ENCODE data around the gene CKB. TPM values are rescaled to one million over a fixed set of nuclear protein-coding genes. Genes with fewer than 3 reads are reported as not detected.

CKB gene
- total RNA-seq, 1 experiment from 2014 or later, result 28.2 TPM

DNA sequence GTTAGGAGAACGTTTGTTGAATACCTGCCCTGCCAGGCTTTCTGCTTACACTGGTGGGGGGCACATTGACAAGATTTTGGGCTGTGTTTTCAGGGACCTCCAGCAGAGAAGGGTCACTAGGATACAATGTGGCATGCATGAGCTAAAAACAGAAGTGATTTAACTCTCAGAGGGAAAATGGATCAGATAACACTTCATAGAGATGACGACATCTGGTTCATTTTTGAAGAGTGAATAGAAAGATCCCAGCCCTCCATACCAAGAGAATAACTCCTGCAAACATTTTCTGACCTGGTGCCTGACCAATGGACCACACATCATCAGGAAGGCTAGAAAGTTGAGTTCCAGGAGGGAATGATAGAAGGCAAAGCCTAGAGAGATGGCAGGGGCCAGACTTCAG is 33.7 kb downstream of the CKB start:
- BruUV-seq (replicated peaks), result no TSS peak

DNA sequence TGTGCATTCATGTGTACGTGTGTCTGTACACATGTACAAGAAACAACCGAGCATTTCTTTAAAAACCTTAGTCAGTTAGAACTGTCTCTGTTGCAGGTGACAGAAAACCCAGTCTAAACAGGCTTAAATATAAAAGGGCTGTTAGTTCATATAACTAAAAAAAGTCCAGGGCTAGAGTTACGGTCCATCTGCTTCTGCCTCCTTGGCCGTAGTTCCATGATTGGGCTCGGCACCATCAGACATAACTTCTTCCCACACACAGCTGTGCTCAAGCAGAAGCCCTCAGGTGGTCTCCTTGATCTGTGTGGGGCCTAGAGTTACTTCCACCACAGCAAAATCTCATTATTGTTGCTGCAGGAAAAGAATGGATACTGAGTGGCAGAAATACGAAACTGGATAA is 34.6 kb downstream of the CKB start:
- Mint-ChIP-seq H3K27ac (ENCODE audit: unreplicated experiment) (no peak overlapping the region), H3K9me3 (ENCODE audit: low read depth, unreplicated experiment) (no peaks in the 10 kb centered on the region), H3K27me3 (ENCODE audit: unreplicated experiment) (no peaks in the 10 kb centered on the region), H3K36me3 (ENCODE audit: insufficient read depth, unreplicated experiment) (peaks cover 18% of the 10 kb centered on the region), H3K4me1 (ENCODE audit: low read depth, unreplicated experiment) (no peaks in the 10 kb centered on the region), H3K4me3 (ENCODE audit: low read depth, unreplicated experiment) (no peak overlapping the region)
- intact Hi-C loops (cut with micrococcal nuclease; ENCODE audit: unreplicated experiment), result no loop called here
- CTCF ChIA-PET, result no interaction called here
- TF ChIP-seq, protein P1, sequence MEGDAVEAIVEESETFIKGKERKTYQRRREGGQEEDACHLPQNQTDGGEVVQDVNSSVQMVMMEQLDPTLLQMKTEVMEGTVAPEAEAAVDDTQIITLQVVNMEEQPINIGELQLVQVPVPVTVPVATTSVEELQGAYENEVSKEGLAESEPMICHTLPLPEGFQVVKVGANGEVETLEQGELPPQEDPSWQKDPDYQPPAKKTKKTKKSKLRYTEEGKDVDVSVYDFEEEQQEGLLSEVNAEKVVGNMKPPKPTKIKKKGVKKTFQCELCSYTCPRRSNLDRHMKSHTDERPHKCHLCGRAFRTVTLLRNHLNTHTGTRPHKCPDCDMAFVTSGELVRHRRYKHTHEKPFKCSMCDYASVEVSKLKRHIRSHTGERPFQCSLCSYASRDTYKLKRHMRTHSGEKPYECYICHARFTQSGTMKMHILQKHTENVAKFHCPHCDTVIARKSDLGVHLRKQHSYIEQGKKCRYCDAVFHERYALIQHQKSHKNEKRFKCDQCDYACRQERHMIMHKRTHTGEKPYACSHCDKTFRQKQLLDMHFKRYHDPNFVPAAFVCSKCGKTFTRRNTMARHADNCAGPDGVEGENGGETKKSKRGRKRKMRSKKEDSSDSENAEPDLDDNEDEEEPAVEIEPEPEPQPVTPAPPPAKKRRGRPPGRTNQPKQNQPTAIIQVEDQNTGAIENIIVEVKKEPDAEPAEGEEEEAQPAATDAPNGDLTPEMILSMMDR (IDR thresholded peaks at IDR 0.05; ENCODE audit: unreplicated experiment), result no peak
- no peak for DNase-seq
- no TSS peak for BruUV-seq (replicated peaks)

More for the DNA sequence above, 33.7 kb downstream of the CKB start:
- no peaks in the 10 kb centered on the region for H3K4me1 Mint-ChIP-seq (ENCODE audit: low read depth, unreplicated experiment)
- no peak for DNase-seq
- H3K36me3 Mint-ChIP-seq (ENCODE audit: insufficient read depth, unreplicated experiment), result peaks cover 22% of the 10 kb centered on the region
- CTCF ChIA-PET, result interaction anchor here (0.6 kb wide), 1 partner anchor 17 kb away, joined by 3 read pairs; no protein-coding TSS in a partner anchor
- no peaks in the 10 kb centered on the region for H3K9me3 Mint-ChIP-seq (ENCODE audit: low read depth, unreplicated experiment)
- H3K27me3 Mint-ChIP-seq (ENCODE audit: unreplicated experiment), result no peaks in the 10 kb centered on the region
- TF ChIP-seq, protein P1 (IDR thresholded peaks at IDR 0.05; ENCODE audit: unreplicated experiment), result no peak
- H3K4me3 Mint-ChIP-seq (ENCODE audit: low read depth, unreplicated experiment), result no peak overlapping the region
- no peak overlapping the region for H3K27ac Mint-ChIP-seq (ENCODE audit: unreplicated experiment)
- intact Hi-C loops (cut with micrococcal nuclease; ENCODE audit: unreplicated experiment), result no loop called here

DNA sequence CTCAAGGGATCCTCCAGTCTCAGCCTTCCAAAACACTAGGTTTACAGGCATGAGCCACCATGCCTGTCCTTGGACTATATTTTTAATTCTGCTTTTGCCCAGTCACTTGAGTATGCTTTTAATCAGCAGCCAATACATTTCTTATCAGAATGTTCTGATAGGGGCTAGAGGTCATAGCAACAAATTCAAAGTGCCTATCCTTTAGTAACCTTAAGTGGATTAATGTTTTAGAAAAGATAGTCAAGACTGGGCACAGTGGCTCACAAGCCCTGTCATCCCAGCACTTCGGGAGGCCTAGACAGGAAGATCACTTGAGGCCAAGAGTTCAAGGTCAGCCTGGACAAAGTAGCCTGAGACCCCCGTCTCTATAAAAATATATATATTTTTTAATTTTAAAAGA is 37.1 kb downstream of the CKB start:
- intact Hi-C loops (cut with micrococcal nuclease; ENCODE audit: unreplicated experiment), result no loop called here
- no peak overlapping the region for H3K4me3 Mint-ChIP-seq (ENCODE audit: low read depth, unreplicated experiment)
- no peak for DNase-seq
- no TSS peak for BruUV-seq (replicated peaks)
- peaks cover 25% of the 10 kb centered on the region for H3K36me3 Mint-ChIP-seq (ENCODE audit: insufficient read depth, unreplicated experiment)
- no peaks in the 10 kb centered on the region for H3K9me3 Mint-ChIP-seq (ENCODE audit: low read depth, unreplicated experiment)
- no peak overlapping the region for H3K27ac Mint-ChIP-seq (ENCODE audit: unreplicated experiment)
- TF ChIP-seq, protein P1 (IDR thresholded peaks at IDR 0.05; ENCODE audit: unreplicated experiment), result no peak
- CTCF ChIA-PET, result no interaction called here
- H3K27me3 Mint-ChIP-seq (ENCODE audit: unreplicated experiment), result no peaks in the 10 kb centered on the region
- no peaks in the 10 kb centered on the region for H3K4me1 Mint-ChIP-seq (ENCODE audit: low read depth, unreplicated experiment)

DNA sequence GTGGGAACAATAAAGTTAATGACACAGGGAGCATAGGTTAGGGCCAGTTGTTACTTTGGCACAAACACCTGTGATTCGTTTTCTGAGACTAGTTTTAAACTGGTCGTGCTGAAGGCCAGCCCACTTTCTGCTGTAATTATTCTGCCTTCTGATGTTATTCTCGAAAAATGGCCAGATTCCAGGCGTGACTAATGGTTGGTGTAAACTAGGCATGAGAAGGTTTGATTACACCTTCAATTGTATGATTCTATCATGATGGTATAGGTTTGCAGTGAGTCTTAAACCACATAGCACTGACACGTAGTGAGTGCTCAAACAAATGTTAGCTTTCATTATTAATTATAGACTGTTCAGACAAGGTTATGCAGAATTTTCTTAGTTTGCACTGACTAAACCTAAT is 39.0 kb downstream of the CKB start:
- CTCF ChIA-PET, result interaction anchor here (0.6 kb wide), 1 partner anchor 37 kb away, joined by 4 read pairs; no protein-coding TSS in a partner anchor

More for the DNA sequence above, 39.0 kb downstream of the CKB start:
- DNase-seq, result no peak
- Mint-ChIP-seq H3K4me1 (ENCODE audit: low read depth, unreplicated experiment) (no peaks in the 10 kb centered on the region), H3K4me3 (ENCODE audit: low read depth, unreplicated experiment) (no peak overlapping the region), H3K36me3 (ENCODE audit: insufficient read depth, unreplicated experiment) (peaks cover 28% of the 10 kb centered on the region), H3K27ac (ENCODE audit: unreplicated experiment) (no peak overlapping the region), H3K9me3 (ENCODE audit: low read depth, unreplicated experiment) (no peaks in the 10 kb centered on the region), H3K27me3 (ENCODE audit: unreplicated experiment) (no peaks in the 10 kb centered on the region)
- intact Hi-C loops (cut with micrococcal nuclease; ENCODE audit: unreplicated experiment), result no loop called here
- BruUV-seq (replicated peaks), result no TSS peak
- TF ChIP-seq, protein P1 (IDR thresholded peaks at IDR 0.05; ENCODE audit: unreplicated experiment), result no peak
